Stimulated activated CD4-positive, alpha-beta T cell treated with anti-CD3 and anti-CD28 coated beads, Interleukin-4, amount 100 ng/mL, for 24 hours (primary cell): Measurements from ENCODE around the gene B4GALT6.
"Not testable (repeated sequence)": the region's sequence is repeated elsewhere in the genome, so short reads cannot be mapped to it uniquely, and the experiment has no call there.

Experiments used
- DNase-seq: peaks from one replicate; pipeline ENCODE4 v3.0.0-alpha.2; 2020

Gene B4GALT6

GRCh38 chr18:31684279-31685096 is at the start of gene B4GALT6:
B4GALT6 (minus strand) TSS chr18:31684581; CDS start chr18:31684426, 155 bp downstream.
- no peak for DNase-seq

DNA sequence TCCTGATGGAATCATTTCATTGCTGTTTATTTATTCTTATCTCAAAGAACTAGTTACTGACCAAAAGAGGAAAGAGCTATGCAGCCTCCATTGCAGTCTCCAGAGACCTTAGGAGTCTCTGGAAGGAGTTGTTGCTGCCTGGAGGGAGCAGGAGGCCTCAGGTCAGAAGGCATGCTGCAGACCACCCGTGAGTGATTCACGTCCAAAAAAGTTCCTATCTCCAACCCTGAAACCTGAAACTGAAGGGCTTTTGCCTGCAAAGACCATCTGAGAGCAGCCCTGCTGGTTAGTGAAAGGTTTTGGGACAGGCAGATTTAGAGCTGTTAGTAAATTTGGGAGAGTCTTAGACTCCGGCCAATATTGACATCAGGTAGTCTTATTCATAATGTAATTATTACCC is 47.2 kb upstream of the B4GALT6 start:
- DNase-seq = no peak

DNA sequence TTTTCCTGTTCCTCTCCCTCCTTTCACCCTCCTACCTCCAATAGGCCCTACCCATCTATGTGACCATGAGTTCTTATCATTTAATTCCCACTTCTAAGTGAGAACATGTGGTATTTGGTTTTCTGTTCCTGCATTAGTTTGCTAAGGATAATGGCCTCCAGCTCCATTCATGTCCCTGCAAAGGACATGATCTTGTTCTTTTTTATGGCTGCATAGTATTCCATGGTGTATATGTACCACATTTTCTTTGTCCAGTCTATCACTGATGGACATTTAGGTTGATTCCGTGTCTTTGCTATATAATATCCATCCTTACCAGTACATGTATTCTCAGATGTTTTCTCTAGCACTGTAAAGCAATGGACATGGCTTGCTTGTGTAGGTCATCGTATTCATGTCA is 44.8 kb upstream of the B4GALT6 start:
- DNase-seq = not testable (repeated sequence)

GRCh38 chr18:31723990-31724711 is 39.8 kb upstream of the B4GALT6 start:
- no peak for DNase-seq

DNA sequence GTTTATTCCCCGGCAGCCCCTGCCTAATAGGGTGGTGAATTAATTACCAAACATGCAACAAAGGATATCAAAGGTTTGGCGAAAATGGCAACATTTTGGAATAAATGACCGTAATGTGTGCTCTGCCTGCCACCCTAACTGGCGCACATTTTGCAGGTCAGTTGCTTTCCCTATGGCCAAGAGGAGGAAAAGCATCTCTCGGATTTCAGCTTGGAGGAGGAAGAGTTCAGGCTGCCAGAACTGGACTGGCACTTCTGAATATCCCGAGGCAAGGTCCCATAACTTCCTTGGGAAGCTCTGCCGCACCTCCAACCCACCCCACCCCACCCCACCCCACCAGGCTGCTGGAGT is 39.2 kb upstream of the B4GALT6 start:
- DNase-seq = no peak

- DNase-seq = peak; percentile 79
These were observed 38.1 kb upstream of the B4GALT6 start for GRCh38 chr18:31722369-31722957.

DNA sequence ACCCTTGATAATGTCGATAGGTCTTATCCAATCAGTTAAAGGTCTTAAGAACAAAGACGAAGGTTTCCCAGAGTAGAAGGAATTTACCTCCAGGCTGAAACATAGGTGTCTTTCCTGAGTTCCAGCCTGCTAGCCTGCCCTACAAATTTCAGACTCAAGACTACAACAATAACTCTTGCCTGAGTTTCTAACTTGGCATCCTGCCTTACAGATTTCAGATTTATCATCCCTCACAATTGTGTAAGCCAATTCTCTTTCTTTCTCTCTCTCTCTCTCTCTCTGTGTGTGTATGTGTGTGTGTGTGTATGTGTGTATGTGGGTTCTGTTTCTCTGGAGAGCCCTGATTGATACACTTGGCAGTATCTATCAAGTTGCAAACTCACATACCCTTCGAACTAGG is 37.2 kb upstream of the B4GALT6 start:
- DNase-seq = no peak

DNA sequence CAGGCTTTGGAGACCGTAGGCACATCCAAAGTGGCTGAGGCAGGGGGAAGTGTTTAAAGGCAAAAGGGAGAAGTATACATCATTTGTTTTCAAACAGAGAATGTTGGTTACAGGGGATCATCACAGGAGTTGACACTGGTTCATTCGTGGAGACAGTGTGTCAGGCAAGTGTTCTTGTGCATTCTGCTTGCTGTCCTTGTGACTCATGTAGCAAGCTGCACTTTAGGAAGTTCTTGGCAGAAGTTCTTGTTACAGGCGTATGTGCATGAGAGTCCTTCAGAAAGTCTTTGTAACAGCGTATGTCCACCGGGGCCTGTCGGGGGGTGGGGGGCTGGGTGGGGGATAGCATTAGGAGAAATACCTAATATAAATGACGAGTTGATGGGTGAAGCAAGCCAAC is 36.5 kb upstream of the B4GALT6 start:
- DNase-seq = no peak

- no peak for DNase-seq
These were observed 35.1 kb upstream of the B4GALT6 start for GRCh38 chr18:31719363-31720006.

DNA sequence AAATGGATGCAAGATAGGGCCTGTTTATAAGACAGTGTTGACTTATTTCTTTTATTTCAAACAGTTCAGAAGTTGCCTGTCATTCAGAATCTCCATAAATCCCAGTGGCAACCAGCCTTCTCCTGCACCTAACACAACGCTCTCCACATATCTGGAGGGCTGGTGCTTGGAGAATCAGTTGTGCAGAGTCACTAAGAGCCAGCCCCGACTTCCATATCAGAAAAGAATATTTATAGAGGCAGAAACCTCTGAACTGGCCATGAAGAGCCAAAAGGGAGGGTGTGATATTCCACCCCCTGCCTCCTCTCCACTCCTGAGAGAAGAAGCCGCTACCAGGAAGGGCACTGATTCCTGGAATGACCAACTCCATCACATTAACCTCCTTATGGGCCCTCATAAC is 34.0 kb upstream of the B4GALT6 start:
- no peak for DNase-seq

- no peak for DNase-seq
These were observed 32.0 kb upstream of the B4GALT6 start for GRCh38 chr18:31716362-31716761.

GRCh38 chr18:31711365-31712172 is 27.2 kb upstream of the B4GALT6 start:
- DNase-seq = no peak

- DNase-seq = no peak
These were observed 26.4 kb upstream of the B4GALT6 start for GRCh38 chr18:31710826-31711225.

DNA sequence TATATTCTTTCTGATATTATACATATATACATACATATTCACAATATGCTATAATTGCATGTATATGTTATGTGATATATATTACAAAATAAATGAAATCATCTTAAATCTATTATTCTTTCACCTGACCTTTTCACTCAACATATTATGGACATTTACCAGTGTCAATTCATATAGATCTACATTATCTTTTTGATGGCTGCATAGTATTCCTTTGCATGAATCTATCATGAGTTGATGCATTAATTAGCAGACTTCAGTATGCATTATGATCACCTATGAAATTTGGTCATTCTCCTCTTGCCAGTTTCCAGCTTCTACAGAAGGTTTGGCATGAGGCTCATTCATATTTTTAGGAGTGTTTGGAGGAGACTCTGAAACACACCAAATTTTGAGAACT is 23.4 kb upstream of the B4GALT6 start:
- DNase-seq = no peak

- DNase-seq = no peak
These were observed 18.1 kb upstream of the B4GALT6 start for GRCh38 chr18:31702449-31702848.

DNA sequence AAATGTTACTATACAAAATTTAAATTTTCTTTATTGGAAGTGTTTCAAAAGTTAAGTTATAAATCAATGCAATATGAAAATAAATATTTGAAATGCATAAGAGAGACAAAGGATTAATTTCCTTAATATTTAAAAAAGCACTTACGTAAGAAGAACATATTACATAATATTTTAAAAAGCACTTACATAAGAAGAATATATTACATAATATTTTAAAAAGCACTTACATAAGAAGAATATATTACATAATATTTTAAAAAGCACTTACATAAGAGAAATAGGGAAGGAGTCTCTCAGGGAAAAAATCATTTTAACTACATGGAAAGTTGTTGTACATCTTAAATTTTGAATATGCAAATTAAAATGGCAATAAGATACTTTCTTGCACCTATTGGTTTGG is 17.4 kb upstream of the B4GALT6 start:
- DNase-seq = no peak

- DNase-seq = no peak
These were observed 16.6 kb upstream of the B4GALT6 start for GRCh38 chr18:31700990-31701389.

GRCh38 chr18:31697351-31698298 is 13.2 kb upstream of the B4GALT6 start:
- DNase-seq = no peak

GRCh38 chr18:31695989-31696388 is 11.6 kb upstream of the B4GALT6 start:
- no peak for DNase-seq

- DNase-seq = no peak
These were observed 9.9 kb upstream of the B4GALT6 start for GRCh38 chr18:31694297-31694696.

DNA sequence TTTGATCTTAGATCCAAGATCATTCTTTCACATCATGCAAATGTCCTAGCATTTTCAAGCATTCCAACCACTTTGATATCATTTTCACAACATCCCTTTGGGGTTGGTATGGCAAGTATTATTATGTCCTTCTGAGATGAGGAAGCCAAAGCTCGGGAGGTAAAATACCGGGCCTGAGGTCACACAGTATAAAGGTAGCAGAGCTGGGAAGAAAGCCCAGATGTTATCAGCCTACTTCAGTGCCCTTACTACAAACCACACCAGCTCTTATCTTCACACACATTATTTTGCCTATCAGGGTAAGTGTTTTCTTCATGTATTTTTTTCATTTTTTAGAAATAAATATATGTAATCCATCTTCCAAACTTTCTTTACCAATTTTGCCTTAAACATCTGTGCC is 4.2 kb upstream of the B4GALT6 start:
- DNase-seq = no peak
